DMS153 (cell line): Measurements from ENCODE around the gene CYP4A11.
"Not testable (repeated sequence)": the region's sequence is repeated elsewhere in the genome, so short reads cannot be mapped to it uniquely, and the experiment has no call there.

Experiments used
- DNase-seq: peaks from one replicate; lab custom pipeline; 2025; lab: John Stamatoyannopoulos, UW

CYP4A11 gene

DNA sequence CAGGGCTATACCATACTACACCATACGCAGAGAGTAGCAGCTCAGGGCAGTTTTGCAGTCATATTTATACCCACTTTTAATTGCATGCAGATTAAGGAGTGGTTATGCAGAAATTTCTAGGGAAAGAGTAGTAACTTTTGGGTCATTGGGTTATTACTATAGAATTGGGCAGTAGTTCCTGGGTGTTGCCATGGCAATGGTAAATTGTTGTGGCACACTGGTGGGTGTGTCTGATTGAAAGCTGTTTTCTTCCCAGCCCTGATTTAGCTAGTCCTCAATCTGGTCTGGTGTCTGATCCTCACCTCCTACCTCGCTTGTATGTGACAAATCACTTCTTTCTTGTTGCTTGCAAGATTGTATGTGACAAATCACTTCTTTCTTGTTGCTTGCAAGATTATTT, 30.5 kb downstream of the CYP4A11 start:
- DNase-seq = no peak

DNA sequence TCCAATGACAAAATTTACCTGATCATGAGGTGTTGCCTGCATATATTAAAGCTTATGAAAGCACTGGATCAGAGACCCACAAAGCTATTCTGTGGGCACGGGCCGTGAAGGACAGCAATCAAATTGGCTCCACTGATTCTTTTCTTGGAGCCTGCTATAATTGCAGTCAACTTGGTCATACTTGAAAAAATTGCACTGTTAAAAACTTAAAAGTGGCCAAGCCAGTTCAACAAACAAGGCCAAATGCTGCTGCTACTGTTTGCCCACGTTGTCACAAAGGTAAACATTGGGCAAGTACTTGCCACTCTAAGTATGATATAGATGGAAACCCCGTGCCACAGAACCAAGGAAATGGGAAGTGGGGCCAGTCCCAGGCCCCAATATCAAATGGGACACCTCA, 37.8 kb downstream of the CYP4A11 start:
- peak; percentile 54 for DNase-seq

DNA sequence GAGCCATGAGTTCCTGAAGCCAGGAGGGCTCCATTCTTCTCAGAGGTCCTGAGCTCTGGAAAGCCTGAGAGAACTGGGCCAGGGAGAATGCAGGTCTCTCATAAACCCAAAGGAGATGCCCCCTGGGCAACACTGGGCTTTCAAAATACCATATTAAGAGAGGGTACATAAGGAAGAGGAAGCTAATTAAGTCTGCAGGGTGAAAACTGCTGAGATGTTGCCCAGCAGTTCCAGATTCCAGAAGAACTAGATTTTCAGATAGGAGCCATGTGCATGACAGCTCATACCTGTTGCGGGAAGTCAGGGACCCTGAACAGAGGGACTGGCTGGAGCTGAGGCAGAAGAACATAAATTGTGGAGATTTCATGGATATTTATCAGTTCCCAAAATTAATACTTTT, 40.9 kb downstream of the CYP4A11 start:
- no peak for DNase-seq

DNA sequence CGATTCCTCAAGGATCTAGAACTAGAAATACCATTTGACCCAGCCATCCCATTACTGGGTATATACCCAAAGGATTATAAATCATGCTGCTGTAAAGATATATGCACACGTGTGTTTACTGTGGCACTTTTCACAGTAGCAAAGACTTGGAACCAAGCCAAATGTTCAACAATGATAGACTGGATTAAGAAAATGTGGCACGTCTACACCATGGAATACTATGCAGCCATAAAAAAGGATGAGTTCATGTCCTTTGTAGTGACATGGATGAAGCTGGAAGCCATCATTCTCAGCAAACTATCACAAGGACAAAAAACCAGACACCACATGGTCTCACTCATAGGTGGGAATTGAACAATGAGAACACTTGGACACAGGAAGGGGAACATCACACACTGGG, 59.6 kb downstream of the CYP4A11 start:
- not testable (repeated sequence) for DNase-seq
